GM21723 (cell line): ENCODE measurements around the gene UHRF1.
A peak's percentile ranks its signal among the peaks of the same experiment; 100 is the strongest.
"Not testable (repeated sequence)": the region's sequence is repeated elsewhere in the genome, so short reads cannot be mapped to it uniquely, and the experiment has no call there.

Experiments used
- ATAC-seq: cut with Tn5 transposase; IDR thresholded peaks from one replicate; pipeline ENCODE4 v1.9.1; 2021; ENCODE audit warnings: mild to moderate bottlenecking, moderate library complexity; ENCODE audit not compliant: unreplicated experiment

UHRF1 gene

GRCh38 chr19:4933528-4933927, 24.2 kb downstream of the UHRF1 start:
- no peak for ATAC-seq

- no peak for ATAC-seq
These were observed 26.1 kb downstream of the UHRF1 start for GRCh38 chr19:4935444-4935843.

GRCh38 chr19:4937060-4937459, 27.8 kb downstream of the UHRF1 start:
- ATAC-seq: no peak

GRCh38 chr19:4938461-4938860, 29.2 kb downstream of the UHRF1 start:
- not testable (repeated sequence) for ATAC-seq

DNA sequence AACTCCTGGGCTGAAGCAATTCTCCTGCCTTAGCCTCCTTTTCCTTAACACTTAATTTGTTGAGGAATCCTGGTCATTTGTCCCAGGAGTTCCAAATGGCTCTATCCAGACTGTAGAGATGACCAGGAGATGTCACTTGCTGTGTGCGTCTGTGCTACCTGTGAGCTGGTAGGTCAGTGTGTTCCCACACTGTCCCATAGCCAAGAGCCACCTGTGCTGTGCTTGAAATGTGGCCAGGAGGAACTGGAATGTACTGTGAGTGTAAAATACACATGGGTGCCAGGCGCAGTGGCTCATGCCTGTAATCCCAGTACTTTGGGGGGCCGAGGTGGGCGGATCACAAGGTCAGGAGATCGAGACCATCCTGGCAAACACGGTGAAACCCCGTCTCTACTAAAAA, 30.2 kb downstream of the UHRF1 start:
- no peak for ATAC-seq

DNA sequence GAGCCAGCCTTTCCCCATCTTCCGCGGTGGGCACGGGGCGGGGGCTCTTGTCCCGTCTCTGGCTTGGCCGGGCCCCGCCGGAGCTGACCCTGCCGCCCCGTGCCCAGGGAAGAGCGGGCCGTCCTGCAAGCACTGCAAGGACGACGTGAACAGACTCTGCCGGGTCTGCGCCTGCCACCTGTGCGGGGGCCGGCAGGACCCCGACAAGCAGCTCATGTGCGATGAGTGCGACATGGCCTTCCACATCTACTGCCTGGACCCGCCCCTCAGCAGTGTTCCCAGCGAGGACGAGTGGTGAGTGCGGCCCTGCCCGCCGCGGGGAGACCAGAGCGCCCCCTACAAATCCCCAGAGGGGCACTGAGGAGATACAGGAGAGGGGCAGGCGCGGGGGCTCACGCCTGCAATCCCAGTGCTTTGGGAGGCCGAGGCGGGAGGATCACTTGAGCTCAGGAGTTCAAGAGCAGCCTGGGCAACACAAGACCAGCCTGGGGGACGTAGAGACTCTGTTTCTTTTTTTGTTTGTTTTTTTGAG, 32.4 kb downstream of the UHRF1 start:
- ATAC-seq: not testable (repeated sequence)

DNA sequence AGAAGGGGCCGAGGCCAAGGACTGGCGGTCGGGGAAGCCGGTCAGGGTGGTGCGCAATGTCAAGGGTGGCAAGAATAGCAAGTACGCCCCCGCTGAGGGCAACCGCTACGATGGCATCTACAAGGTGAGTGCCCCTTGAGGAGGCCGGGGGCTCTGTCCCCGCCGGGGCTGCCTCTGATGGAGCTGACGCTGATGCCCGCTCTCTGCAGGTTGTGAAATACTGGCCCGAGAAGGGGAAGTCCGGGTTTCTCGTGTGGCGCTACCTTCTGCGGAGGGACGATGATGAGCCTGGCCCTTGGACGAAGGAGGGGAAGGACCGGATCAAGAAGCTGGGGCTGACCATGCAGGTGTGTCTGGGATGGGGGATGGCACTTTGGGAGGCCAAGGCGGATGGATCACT, 41.3 kb downstream of the UHRF1 start:
- not testable (repeated sequence) for ATAC-seq

DNA sequence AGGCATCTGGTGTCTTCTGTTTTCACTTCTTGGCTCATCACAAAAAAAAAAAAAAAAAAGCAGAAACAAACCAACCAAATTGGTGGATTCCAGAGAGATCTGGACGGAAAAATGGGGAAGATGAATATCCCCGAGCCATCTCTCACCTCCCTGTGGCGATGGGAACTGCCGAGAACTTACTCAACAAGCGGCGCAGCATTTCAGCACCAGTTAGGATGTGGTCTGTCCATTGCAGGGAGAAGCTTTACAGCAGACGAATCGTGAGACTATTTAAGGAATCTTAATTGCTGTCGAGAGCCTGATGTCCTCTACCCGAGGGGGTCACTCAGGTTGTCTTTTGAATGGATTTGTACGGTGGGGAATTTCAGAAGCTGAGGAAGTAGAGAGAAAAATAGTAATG, 42.4 kb downstream of the UHRF1 start:
- no peak for ATAC-seq

DNA sequence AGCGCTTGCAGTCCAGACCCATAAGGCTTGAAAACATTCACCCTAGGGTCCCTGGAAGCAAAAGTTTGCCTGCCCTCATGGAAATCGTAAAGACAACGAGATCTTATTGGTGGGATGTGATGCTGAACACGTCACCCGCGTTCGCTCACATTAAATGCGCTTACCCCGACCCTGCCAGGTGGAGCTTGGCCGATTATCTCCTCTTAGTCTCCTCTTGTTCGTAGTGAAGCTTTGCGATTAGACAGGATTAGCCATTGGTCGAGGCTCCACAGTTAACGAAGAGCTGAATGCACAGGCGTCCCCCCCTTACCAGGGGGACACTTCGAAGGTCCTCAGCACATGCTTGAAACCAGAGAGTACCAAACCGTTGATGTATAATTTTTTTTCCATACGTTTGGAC, 43.6 kb downstream of the UHRF1 start:
- no peak for ATAC-seq

GRCh38 chr19:4954320-4955149, 45.2 kb downstream of the UHRF1 start:
- ATAC-seq: not testable (repeated sequence)

GRCh38 chr19:4955274-4955673, 46.0 kb downstream of the UHRF1 start:
- ATAC-seq: no peak

- no peak for ATAC-seq
These were observed 48.7 kb downstream of the UHRF1 start for GRCh38 chr19:4957981-4958380.

- ATAC-seq: no peak
These were observed 52.9 kb downstream of the UHRF1 start for GRCh38 chr19:4962085-4962619.

GRCh38 chr19:4965061-4965460, 55.8 kb downstream of the UHRF1 start:
- ATAC-seq: no peak

DNA sequence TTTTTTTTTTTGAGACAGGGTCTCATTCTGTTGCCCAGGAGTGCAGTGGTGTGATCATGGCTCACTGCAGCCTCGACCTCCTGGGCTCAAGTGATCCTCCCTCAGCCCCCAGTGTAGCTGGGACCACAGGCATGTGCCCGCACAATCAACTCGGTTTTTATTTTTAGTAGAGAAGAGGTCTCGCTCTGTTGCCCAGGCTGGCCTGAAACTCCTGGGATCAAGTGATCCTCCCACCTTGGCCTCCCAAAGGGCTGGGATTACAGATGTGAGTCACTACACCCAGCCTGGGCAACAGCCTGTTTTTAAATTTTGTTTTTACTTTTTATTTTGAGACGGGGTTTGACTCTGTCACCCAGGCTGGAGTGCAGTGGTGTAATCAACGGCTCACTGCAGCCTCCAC, 57.3 kb downstream of the UHRF1 start:
- no peak for ATAC-seq

DNA sequence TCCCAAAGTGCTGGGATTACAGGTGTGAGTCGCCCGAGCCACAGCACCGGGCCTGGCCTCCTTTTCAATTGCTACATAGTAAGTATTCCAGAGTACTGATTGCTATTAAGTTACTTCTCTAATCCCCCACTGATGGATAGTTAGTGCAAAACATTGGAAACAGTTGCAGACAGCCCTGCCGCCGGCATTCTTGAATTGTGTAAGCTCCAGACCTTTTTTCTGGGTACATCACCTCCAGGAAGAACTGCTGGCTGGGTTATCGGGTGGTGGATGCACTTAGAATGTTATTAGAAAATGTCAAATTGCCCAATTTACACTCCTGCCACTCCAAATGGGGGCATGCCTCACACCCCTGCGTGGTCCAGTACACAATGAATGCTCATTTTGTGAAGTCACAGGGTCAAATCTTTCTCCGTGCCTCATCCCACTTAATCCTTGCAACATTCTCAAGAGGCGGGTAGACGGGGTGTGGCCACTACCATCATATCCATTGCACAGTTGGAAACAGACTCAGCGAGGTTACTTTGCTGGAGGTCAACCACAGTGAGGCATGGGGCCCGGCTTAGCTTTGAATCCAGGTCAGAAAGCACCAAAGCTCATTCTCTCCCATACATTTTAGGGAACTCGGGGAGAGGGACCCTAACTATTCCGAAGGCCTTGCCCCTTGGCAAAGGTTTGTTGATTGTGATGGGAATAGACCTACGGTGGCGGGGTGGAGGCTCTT, 58.6 kb downstream of the UHRF1 start:
- ATAC-seq: no peak

GRCh38 chr19:4968462-4969291, 59.4 kb downstream of the UHRF1 start, which contains the start of gene KDM4B:
KDM4B (plus strand) TSS chr19:4969113; CDS start chr19:5032891, 63,778 bp downstream.
- peak; percentile 84 for ATAC-seq

- ATAC-seq: no peak
These were observed 60.0 kb downstream of the UHRF1 start for GRCh38 chr19:4969292-4969771.

GRCh38 chr19:4969772-4970531, 60.7 kb downstream of the UHRF1 start:
- ATAC-seq: no peak
